Medulla oblongata (tissue), 1 donor: ENCODE data around the gene PFDN6.
A peak's percentile ranks its signal among the peaks of the same experiment; 100 is the strongest.

Experiments used
- DNase-seq: peaks from one replicate; pipeline ENCODE4 v3.0.0-alpha.2; 2015; ENCODE audit errors: extremely low spot score

The PFDN6 gene

GRCh38 chr6:33317419-33317668 lies 27.9 kb downstream of the PFDN6 start:
- DNase-seq, result peak; percentile 30

DNA sequence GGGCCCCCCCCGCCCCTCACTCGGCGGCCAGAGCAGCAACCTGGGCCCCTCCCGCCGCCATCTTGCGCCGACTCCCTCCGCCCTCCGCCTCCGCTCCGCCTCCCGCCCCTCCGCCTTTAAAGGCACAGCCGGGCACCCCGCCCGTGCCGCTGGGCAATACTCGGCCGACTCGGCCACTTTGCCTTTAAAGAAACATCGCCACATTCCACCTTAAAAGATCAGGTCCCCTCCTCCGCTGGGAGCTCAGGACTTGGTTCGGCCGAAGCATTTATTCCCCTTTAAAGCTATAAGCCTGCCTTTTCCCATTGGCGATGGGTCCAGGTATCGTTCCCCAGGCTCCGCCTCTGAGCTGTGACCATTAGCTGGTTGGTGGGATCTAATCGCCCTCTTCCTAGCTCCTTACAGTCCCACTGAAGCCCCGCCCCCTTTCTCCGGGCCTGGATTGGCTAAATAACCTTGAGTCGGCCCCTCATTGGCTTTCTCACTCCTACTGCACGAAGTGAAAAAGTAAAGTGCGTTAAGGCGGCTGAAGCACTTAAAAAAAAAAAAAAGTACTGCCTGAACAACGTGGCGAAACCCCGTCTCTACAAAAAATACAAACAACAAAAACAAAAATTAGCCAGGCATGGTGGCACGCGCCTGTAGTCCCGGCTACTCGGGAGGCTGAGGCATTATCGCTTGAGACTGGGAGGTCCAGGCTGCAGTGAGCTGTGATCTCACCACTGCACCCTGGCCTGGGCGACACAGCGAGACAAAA lies 28.4 kb downstream of the PFDN6 start, which contains the start of gene ZBTB22:
Gene ZBTB22, minus strand, starts transcription at position 76 of the 757 bp plus-strand sequence. CDS start 828 bp downstream, outside the sequence.
- DNase-seq, result peak; percentile 98

GRCh38 chr6:33318426-33319073 lies 29.1 kb downstream of the PFDN6 start:
- DNase-seq, result no peak

DNA sequence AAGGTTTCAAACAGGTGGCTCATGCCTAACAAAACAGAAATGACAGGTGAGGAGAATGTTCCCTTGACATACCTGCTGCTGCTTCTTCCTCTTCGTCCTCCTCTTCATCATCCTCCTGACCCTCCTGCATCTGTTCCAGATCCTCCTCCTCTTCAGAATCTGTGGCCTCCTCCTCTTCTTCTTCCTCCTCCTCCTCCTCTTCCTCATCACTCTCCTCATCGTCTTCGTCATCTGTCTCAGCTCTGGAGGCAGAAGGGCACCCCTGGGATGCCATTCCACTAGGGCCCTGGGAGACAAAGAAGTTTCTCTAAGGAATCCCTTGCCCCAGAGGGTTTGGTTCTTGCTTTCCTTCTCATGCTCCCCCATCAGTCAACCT lies 30.5 kb downstream of the PFDN6 start:
- no peak for DNase-seq

DNA sequence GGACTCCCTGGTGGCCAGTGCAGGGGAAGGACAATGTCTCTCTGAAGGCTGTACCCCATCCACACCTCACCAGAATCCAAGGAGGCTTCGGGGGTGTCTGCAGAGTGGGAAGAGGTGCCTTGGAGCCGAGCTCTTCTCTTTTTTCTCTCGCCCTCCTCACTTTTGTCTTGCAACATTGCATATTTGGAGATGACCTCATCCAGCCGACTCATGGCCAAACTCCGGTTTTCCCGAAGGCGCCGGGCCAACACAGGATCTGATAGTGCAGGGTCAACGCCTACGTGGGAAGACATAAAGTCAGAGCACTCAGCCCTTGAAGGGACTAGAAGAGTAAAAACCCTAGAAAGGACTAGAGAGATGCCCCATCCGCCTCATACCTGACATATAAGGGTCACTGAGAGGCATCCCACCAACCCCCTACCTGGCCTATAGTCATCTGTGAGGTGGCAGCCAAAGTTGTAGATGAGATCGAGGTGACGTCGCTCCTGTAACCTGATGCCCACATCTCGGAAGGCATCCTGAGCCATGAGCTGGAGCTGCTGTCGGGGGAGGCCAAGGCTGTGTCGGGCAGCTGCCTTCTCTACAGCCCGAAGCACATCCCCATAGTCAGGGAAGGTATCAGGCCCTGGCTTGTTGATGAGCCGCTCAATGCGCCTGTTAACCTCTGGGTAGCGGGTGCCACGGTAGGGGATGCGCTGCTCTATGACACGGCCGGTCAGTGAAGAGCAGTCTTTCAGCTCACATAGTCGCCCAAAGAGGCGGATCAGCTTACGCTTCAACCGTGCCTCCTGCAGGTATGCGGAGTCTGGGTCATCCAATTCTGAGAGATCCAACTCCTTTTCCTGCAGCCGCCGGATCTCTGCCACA lies 31.1 kb downstream of the PFDN6 start:
- DNase-seq, result no peak

DNA sequence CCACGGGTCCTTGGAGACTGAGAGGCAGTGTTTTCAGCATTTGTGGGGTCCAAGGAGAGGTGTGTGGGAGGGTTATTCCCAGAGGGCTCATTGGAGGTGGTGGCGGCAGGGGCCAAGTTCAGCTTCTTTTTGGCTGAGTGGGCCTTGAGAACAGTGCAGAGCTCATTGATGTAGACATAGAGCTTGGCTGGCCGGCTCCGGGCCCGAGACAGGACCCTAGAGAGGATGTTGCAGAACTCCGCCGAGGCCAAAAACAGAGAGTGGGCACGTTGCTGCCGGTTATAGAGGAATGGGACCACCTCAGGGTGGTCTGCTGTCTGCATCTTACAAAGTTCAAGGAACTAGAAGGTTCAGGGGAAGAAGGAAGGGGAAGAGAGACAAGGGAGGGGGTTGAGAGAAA lies 31.8 kb downstream of the PFDN6 start:
- DNase-seq, result no peak

- no peak for DNase-seq
Observed at GRCh38 chr6:33323623-33323948, 34.2 kb downstream of the PFDN6 start.

DNA sequence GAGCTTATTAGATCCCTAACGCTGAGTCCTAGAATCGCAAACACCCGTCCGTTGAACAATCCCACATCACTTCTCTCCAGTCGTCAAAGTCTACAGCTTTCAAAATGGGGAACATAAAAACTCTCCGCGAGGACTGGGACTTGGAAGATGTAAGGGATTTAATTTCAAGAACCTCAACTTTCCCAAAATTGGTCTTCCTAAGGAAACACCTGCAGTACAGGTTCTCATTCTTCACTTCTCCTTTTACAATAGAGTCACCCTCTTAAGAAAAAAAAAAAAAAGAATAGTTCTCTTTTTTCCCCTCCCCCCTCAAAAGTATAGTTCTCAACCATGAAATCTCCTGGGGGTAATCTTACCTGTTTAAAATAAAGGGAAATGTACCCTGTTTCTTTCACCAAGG lies 34.7 kb downstream of the PFDN6 start:
- peak; percentile 26 for DNase-seq

GRCh38 chr6:33329058-33329457 lies 39.7 kb downstream of the PFDN6 start:
- no peak for DNase-seq

GRCh38 chr6:33330736-33331135 lies 41.3 kb downstream of the PFDN6 start:
- DNase-seq, result no peak

- no peak for DNase-seq
Observed at GRCh38 chr6:33333666-33334065, 44.3 kb downstream of the PFDN6 start.

GRCh38 chr6:33335916-33336315 lies 46.5 kb downstream of the PFDN6 start:
- DNase-seq, result no peak

- no peak for DNase-seq
Observed at GRCh38 chr6:33336495-33336894, 47.1 kb downstream of the PFDN6 start.

DNA sequence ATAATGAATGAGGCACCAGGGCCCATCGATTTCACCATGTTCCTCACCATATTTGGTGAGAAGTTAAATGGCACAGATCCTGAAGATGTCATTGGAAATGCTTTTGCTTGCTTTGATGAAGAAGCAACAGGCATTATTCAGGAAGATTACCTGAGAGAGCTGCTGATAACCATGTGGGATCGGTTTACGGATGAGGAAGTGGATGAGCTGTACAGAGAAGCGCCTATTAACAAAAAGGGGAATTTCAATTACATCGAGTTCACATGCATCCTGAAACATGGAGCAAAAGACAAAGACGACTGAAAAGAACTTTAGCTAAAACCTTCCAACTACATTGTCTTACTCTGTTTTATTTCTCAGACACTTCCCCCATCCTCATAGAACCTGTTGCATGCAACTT lies 49.8 kb downstream of the PFDN6 start:
- DNase-seq, result no peak
